GM19395 (cell line): Measurements from ENCODE around the gene WARS2.

Source experiments
- ATAC-seq: cut with Tn5 transposase; IDR thresholded peaks from one replicate; pipeline ENCODE4 v1.9.1; 2021; ENCODE audit warnings: mild to moderate bottlenecking, moderate library complexity; ENCODE audit not compliant: unreplicated experiment

WARS2 gene

DNA sequence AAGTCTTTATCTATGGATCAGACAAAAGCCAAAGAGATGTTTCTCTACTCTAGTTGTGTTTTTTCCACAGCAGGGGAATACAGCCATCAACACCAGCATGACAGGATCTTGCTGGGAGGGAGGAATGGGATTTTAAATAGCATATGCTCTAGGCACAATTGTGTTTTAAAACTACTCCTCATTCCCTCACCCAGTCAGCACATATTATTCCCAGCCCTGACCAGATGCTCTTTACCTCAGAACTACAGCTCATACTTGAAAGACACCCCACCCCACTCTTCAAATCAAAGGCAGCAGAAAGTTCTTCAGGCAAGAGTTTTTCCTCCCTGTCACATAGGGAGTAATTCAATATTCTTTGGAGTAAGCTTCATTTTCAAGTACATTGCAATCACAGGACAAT is 106.1 kb downstream of the WARS2 start:
- no peak for ATAC-seq

- no peak for ATAC-seq
Measured at GRCh38 chr1:119032986-119033385, 107.5 kb downstream of the WARS2 start.

DNA sequence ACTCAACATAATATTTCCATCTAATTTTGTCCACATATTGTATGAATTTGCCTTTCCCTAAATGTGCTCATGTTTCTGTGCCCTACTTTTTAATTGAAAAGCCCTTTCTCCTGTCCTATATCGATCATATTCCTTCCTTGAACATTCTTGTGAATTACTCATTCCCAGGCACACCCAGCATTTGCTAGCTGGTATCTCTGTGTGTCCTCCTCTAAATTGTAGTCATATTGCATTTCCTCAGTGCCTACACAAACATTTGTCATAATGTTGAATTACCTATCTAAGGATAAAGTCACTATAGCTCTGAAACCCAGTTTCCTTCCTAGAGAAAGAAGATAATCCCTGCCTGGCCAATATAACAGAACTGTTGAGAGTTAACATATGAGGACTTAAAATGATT is 112.7 kb downstream of the WARS2 start:
- ATAC-seq = no peak

DNA sequence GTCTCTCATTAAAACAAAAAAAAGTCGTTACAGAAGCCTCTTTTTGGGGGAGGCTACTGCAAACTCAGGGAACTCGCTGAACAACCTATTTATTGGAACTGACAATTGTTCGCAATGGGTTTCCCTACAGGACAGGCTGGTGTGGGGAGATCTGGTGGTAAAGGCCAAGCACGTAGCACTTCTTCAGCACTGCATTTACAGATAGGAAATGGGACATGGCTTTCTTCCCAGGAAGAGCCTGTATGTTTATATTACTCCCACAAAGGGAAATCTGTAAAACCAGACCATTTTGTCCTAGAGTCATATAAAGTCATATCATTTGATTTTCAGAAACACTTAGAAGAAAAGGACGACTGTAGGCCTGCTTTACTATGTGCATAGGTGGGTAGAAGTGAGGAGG is 113.5 kb downstream of the WARS2 start:
- ATAC-seq = no peak

GRCh38 chr1:119015547-119015946 is 124.9 kb downstream of the WARS2 start:
- no peak for ATAC-seq

GRCh38 chr1:119012383-119012782 is 128.1 kb downstream of the WARS2 start:
- no peak for ATAC-seq

DNA sequence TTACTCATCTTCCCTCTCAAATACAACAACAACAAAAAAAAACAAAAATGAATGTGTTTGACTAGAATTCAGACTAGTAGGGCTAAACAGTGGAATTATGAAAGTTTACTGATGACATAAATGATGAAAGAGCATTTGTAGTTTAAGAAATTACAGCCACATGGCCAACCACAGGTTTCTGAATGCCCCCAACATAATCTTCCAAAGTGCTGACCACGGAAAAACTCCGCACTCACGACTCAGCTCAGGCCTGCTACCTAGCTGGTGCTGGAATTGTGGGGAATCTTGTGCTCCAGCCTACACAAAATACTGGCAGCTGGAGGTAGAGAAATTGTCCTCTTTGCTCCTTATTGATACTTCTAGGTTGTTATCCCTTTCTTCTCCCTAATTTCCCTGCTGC is 128.7 kb downstream of the WARS2 start:
- no peak for ATAC-seq

DNA sequence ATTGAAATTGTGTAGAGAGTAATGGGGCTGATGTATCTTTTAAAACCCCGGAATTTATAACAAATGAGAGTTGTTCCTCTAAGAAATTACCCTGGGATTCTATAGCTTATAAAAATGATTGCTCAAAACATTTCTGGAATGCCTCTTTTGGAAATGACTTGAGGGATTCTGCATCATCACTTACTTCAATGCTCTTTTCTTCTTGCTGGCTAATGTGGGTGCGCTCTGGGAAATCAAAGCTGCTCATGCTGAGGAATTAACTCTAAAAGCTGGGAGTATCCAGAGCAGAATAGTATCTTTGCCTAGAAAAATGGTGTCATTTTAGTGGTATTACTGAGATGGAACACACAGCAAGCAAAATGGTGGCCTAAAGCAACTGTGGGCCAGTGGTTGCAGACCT is 129.3 kb downstream of the WARS2 start:
- ATAC-seq = no peak

DNA sequence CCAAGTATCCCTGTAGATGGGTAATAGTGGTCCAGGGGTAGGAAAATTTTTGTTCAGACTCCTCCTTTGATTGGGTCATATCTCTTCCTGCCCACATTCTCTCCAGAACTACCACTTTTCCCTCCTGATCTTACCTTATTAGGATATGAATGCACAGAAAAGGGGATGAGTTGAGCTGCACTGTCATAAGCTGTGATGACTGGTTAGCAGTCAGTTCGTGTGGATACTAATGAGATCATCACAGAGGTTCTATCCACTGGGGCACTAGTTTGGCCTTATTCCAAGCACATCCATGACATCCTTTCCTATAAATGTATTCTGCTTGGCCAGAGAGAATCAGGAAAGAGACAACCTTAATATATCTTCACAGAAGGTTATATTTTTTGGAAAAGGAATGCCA is 130.3 kb downstream of the WARS2 start:
- no peak for ATAC-seq

GRCh38 chr1:119009312-119009655 is 131.2 kb downstream of the WARS2 start:
- no peak for ATAC-seq

DNA sequence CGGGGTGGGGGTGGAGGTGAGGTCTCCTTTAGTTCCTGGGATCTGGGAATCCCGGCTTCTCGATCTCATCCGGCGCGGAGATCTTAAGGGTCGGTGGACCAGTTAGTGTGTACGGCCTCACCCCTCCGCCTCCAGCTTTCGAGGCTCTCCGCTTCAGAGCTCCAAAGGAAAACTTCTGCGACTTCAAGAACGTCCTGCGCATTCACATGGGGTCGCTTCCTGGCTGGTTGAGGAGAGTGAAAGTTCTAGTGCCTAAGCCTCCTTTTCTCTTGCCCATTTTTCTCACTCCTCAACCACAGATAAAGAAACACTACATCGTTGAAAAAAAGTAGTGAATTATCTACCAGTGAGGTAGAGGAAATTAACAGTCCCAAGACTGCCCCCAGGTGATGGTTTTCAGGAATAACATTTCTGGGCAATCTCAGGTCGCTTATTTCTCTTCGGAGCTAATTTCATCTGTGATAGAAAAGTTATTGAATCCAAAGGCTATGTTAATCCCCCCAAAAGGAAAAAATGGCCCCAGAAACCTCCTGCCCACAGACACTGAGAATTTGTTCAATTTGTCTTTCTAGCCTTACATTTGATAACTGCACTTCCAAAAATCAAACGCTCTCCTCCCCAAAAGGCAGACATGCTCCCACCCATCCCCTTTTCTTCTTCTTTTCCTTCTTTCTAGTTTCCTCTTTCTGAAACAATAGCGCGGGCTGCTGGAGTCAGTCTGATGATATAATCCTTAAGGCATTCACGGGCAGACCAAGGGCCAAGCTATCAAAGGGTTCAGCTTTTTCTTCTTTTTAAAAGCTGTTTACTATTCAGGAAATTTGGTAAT is 131.8 kb downstream of the WARS2 start:
- ATAC-seq = peak; percentile 77

GRCh38 chr1:119007670-119008482 is 132.6 kb downstream of the WARS2 start:
- peak; percentile 32 for ATAC-seq

- no peak for ATAC-seq
Measured at GRCh38 chr1:119007339-119007669, 133.1 kb downstream of the WARS2 start.

GRCh38 chr1:119006406-119007279 is 133.8 kb downstream of the WARS2 start:
- ATAC-seq = no peak

- ATAC-seq = no peak
Measured at GRCh38 chr1:119005724-119006405, 134.6 kb downstream of the WARS2 start.

GRCh38 chr1:119004781-119005180 is 135.7 kb downstream of the WARS2 start:
- no peak for ATAC-seq

DNA sequence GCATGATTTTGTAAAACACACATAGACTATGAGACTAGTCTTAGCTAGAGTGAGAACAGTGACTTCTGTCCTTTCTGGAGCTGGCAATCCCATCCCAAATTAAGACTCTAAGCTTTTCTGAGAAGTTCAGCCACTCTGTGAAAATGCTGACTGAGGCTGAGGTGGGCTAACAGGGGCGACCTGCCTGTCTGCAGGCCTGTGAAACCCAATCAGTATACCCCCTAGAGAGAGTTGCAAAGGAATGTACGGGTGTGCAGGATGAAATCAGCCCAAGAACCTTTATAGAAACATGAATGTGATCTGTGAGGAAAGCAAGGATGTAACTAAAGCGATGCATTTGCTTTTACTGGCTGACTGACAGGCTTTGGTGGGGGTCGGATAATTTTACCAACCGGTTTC is 136.3 kb downstream of the WARS2 start:
- ATAC-seq = no peak

- no peak for ATAC-seq
Measured at GRCh38 chr1:119003413-119004128, 136.9 kb downstream of the WARS2 start.

DNA sequence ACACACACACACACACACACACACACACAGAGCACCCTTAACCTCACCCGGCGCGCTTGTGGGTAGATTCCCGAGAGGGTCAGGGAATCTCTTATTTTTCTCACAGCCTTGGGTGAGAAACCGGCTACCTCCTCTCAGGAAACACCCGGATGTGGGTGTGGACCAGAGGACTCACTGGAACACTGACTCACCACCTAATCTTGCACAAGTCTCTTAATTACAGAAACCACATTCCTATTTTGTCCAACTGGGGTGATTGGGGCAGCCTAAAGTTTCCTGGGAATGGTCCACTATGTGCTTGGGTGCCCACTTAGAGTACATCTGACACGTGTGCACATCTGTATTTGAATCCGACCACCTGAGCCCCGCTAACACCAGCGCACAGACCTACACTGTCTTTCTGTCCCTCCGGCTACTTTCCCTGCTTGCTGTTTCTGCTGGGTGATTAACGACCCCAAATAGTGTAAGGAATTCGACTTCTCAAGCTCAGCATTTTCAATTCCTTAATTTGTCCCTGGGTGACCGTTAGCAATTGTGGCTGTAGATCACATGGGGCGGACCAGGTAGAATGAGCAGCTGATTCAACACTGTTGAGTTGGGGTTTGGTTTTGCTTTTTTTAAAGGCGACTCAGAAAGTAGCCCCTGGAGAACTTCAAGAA is 138.3 kb downstream of the WARS2 start:
- no peak for ATAC-seq
